Stimulated activated CD4-positive, alpha-beta T cell treated with anti-CD3 and anti-CD28 coated beads, TNF-alpha, amount 100 ng/mL, for 48 hours (primary cell): Measurements from ENCODE around the gene CACNA1C.

Experiments
- DNase-seq, 3 donors: peaks; one replicate each; pipeline ENCODE4 v3.0.0-alpha.2; 2020; ENCODE audit warnings: low read depth in 3 of 3

Gene CACNA1C

DNA sequence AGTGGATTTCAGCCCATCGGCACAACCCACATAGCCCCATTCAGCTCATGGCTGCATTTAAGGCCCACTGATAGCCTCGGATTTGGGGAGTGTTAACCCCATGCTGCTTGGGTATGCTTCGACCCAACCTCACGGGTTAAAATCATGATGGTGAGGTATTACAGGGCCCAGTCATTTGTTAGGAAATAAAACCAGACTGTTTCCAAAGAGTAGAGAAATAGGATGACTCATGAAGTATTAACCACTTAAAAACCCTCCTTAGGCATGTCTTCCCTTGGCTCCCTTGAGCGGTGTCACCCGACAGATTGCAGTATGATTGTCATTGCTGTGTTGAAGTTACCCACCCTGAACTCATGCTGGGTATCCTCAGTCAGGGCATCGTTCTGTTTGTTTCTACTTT lies 289.1 kb downstream of the CACNA1C start:
- DNase-seq: no peak

DNA sequence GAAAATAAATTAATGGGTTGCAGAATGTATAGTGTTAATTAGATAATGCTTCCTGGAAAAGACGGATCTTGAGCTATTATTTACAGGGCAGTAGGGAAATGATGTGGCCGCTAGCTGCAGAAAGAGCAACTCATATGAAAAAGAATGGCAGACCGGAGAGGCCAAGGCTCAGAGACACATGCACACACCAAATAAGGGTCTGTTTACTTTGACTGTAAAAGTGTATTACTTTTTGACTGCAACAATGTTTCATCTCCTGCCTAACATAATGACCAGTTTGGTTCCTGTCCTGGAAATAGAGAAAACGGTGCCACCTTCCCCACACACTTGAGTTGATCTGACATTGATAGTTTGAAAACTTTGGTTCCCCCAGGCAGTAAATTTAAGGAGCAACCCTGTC lies 290.9 kb downstream of the CACNA1C start:
- DNase-seq: no peak

DNA sequence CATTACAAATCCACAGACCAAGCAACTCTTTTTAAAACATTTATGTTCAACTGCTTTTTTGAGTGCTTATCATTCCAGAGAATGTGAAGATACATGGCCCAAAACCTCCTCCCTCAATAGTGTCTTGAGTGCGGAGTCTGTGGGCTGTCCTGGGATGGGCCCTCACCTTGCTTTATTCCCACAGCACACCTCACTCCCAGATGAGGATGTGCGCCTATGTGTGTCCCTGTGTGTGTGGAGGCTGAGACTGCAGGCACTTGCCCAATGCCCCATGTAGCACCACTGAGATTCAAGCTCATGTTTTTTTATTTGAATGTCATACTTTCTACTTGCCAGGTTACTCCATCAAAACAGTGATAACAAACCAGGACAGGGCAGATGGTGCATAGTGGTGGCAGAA lies 291.7 kb downstream of the CACNA1C start:
- no peak for DNase-seq

DNA sequence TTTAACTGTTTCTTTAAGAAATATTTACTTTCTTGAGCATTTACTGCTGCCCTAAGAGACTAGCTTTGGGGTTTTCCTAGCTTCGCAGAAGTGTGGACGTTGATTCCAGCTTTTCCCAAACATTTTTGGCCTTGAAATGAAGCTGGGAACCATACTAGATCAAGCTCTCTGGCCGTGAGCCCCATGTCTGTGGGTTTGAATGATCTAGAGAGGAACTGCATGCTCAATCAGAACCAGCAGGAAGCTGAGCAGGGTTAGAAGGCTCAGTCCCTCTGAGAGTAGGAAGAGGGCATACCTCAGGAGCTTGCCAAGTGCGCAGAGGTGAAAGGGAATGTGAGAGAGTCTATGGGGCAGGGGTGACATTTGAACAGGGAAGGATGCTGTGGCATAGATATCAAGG lies 292.1 kb downstream of the CACNA1C start:
- DNase-seq: no peak

DNA sequence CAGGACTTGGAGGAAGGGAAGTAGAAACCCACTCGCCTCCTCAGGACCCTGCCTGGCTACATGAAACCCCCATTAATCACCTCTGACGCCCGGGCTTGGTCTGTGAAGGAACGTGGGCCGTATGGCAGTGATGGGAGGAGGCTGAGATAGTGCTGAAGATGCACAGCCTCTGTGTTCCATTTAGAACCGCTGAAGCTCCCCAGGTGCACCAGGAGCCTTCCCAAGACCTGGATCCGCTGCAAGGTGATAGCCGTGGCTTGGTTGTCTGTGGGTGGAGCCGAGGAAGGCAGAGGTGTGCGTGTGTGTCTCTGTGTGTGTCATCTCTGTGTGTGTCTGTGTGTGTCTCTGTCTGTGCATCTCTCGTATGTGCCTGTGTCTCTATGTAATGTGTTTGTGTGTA lies 293.1 kb downstream of the CACNA1C start:
- DNase-seq: no peak

DNA sequence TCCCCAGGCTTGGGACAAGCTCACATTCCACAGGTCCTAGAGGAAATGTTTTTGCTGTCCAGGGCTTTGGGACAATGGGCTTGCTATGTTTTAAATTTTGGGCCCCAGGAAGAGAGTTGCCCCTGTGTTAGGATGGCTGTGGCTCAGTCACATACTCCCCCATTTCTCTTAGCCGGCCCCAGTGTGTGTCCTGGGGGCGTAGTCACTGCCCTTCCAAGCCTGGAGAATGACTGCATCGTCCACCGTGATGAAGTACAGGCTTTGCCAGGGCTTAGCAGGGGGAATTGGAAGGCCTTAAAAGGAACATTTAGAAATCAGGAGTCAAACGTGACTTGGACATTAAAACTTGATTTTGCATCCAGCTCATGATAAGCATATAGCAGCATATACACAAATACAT lies 293.6 kb downstream of the CACNA1C start:
- no peak for DNase-seq

DNA sequence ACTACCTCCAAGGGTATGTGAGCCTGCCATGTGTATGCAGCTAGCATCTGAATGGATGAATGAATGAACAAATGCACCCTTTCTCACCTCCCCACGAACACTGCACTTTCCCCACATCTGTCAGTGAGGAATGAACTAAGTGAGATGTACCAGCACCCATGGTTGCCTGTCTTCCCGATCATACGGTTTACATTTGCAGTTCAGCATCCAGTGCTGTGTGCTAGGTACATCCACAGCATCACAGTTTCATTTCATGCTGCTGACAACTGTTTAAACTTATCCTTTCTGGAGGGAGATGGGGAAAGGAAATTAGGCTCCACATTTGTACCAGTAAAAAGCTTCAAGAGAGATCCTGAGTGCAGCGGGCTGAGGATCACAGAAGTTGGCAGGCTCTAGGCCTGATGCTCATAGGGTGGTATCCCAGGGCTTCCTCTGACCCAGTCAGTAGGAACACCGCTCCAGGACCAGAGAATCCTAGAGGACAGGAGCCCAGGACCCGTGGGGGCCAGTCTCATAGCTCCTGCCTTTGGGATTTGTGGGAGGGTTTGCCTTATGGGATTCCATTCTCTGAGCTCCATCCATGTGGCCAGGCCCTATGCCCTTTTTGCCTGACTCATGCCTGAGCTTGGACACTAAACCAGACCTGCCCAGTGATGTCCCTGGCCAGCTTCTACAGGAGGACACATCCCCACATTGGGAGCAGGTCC lies 294.5 kb downstream of the CACNA1C start:
- DNase-seq: no peak

DNA sequence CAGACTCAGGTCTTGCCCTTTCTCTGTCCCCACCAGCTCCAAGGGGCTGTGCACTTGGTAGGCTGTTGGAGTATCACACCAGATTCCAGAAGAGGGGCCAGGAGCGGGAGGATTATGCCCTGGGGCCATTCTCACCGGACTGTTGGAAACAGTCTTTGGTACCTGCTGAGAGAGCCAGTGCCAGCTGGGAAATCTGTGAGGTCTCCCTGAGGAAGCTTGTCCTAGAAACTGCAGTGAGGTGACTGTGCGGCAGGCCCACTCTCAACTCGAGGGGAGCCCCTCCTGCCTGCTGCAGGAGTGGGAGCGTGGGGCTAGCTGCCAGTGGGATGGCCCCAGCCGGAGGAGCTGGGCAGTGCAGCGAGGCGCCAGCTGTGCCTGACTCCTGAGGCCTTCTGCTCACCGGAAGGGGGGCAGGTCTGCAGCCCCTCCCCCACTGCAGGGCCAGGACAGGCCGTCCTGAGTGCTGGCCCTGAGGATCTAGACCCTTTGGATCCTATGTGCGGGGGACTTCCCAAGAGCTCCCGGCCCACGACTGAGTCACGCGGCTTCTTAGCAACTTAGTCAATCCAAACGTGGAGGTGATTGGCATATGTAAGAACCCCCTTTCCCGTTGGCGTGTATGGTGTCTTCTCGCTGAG lies 295.2 kb downstream of the CACNA1C start:
- DNase-seq: no peak

DNA sequence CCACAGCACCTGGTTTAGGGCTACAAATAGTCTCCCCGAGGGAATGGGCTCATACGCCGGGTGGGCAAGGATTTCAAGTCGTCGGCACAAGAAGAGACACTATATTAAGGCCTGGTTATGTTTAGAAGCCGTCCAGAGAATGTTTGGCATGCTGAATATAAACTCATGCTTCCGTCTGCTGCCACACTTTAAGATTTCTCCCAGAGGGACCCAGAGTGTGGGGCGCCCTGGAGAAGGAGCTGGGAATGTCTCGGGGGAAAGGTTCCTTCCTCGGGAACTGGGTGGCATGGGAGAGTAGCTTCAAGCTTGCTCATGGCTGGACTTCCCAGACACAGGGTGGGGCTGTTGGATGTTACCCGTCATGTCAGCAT lies 295.7 kb downstream of the CACNA1C start:
- DNase-seq: no peak

DNA sequence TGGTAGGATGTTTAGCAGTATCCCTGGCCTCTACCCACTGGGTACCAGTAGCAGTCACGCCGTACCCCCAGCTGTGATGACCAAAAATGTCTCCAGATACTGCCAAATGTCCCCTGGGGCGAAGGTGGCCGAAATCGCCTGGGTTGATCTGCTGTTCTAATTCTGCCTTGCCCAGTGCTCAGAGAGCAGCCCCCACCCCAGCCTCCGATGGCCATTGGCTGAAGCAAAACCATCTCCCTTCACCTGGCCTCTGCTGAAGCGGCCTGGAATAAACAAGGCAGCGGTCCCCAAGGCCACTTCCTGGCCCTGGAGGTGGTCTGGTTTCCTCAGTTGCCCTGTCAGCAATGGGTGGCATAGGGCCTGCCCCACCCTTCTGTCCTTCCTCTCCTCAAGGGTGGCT lies 298.4 kb downstream of the CACNA1C start:
- DNase-seq: no peak

DNA sequence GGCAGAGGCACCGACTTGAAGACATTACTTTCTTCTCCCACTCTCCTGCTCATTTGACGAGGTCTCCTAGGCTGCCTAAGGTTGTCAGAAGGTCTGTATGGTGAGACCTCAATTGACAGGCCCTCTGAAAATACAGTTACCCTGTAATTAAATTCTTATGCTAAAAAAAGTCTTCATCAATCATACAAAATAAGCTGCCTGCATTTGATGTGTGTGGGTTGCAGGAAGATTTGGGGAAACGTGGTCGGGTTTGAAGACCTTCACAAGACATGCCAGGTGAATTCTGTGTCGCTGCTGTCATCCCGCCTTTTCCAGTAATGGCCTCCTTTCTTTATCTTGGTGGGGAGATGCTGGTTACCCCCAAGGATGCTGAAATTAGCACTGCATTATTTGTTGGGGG lies 299.4 kb downstream of the CACNA1C start:
- no peak for DNase-seq

DNA sequence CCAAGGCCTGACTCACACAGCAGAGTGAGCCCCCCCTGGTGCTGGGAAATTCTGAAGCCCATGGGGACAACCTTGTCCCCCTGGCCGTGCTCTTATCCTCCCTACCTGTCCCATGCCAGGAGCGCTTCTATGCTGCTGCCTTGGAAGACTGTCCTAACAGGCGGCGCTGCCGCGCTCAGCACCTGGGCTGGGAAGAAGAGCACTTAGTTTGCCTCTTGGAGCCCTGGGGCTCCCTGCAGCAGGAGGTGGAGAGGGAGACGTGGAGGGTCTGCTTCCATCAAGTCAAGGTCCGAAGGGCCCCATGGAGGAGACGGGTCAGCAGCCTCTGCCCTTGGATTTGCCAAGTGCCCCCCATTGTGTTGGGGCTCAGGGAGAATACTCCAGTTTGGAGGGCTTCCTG lies 300.5 kb downstream of the CACNA1C start:
- no peak for DNase-seq

DNA sequence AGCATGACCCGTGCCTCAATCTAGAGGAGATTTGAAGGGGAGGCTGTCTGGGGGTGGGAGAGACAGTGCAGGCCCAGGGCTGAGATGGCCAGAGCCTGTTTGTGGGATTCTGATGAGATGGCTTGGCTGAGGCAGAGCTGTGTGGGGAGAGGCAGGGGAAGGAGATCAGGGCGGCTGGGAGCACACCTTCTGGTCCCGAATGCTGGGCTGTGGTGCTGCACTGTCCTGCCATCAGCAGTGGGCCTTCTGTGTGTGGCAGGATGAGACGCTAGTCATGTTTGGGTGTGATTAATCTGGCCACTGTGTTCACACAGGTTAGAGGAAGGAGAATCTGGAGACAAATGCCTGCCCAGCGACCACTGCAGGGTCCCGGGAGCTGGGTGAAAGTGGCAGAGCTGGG lies 300.9 kb downstream of the CACNA1C start:
- no peak for DNase-seq

DNA sequence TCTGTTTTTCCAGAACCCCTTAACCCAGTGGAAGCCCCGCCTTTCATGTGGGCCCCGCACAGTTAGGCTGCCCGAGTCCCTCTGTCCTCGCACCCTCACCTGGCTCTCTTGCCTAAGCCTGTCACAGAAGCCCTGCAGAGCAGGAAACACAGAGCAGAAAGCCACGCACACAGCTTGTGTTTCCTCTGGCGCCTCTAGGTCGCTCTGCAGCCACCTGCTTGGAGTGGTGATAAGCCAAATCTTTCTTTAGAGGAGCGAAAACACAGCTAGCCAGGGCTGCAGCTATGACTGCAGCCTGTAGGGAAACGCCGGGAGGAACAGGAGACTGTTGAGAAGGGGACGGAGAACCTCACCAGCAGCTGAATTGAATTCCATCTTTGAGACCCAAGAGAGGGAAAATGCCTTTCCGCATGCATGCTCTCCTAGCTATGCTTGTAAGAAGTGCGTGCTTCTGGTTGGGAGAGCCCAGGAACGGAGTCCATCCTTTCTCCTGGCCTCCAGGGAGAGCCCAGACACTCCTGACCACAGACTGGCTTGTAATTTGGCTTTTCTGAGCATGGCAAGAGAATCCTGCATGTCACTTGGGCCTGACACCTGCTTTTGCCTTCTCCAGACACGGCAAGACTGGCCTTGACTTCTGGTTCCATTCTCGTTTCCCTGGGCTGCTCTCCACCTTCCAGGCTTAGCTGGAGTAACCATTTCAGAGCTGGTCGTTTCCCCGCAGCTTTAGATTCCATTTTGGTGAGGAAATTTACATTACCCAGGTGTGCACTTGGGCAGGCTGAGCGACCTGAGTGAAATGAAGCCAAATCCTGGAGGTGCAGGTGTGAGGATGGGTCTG lies 301.6 kb downstream of the CACNA1C start:
- no peak for DNase-seq

DNA sequence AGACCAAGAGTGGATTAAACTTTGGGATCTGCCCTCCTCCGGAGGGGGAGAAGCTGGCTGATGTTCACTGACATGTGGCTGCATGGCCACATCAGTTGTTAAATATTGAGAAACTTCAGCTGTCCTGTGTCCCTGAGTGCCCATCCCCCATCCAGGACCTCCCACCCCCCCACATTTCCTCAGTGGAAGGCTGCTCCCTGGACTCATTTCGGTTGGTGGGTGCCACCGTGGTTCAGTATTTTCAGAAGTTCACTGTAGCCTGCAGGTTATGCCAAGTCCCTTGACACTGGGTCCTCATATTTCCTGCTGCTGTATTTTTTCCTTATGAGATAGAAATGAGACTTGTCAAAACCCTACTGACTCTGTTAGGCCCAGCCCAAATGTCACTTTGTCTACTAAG lies 302.4 kb downstream of the CACNA1C start:
- DNase-seq: no peak

DNA sequence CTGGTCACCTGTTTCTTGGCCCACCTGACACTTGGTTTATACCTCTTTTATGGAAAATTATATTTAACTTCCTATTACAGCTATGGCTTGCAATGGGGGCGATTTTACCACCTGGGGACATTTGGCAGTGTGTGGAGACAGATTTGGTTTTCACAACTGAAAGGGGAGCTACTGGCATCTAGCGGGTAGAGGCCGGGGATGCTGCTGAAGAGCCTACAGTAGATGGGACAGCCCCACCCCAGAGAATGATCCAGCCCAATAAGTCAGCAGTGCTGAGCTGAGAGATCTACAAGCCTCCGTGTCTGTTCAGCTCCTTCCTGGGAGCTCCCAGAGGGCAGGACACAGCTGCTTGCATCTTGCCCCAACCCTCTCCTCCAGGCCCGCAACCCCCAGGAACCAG lies 302.8 kb downstream of the CACNA1C start:
- no peak for DNase-seq

DNA sequence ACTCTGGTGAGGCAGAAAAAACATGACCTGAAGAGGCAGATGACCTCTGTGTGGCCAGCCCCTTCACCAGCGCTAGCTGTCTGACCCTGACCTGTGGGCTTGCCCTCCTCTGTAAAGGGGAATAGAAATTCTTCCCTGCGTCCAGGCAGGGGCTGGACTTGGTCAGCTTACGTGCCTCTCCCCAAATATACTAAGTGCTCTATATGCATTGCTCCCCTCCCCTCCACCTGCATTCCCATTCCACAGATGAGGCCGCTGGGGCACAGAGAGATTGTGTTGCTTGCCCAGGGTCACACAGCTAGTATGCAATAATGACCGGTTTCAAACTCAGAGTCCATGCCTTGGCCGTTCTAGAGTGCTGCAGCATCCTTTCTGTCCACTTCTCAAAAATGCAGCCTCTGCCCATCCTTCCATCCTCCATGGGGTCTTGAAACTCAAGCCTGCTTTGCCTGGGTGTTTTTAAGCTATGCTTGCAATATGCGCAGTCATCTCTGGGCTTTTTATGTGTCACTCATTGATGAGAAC lies 303.9 kb downstream of the CACNA1C start:
- no peak for DNase-seq

DNA sequence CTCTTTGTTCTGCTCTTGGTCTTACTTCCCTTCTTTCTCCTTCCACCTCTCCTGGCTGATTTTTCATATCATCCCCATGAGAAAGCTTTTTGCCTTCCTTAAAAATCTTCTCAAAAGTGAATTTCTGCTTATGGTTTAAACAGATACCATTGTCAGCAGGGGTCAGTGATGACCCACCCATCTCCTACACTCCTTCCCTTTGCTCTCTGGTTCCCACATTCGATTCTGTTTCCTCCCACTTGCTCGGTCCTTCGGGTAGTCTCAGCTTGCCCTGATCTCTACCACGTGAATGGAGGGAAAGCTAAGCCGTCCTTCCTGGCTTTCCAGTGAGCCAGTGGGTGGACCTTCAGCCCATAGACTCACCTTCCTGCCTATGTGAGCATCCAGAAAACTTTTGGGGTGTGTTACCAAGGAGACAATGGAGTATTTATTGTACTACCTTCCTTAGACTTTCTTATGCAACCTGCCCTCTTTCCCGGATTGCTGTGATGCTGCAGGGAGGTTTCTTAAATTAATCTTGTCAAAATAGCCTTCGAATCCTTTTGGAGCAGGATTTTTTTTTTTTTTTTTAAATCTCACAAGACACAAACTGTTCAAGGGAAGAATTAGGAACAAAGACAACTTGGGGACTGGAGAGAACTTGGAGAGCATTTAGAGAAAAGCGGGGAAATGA lies 306.3 kb downstream of the CACNA1C start:
- DNase-seq: no peak

DNA sequence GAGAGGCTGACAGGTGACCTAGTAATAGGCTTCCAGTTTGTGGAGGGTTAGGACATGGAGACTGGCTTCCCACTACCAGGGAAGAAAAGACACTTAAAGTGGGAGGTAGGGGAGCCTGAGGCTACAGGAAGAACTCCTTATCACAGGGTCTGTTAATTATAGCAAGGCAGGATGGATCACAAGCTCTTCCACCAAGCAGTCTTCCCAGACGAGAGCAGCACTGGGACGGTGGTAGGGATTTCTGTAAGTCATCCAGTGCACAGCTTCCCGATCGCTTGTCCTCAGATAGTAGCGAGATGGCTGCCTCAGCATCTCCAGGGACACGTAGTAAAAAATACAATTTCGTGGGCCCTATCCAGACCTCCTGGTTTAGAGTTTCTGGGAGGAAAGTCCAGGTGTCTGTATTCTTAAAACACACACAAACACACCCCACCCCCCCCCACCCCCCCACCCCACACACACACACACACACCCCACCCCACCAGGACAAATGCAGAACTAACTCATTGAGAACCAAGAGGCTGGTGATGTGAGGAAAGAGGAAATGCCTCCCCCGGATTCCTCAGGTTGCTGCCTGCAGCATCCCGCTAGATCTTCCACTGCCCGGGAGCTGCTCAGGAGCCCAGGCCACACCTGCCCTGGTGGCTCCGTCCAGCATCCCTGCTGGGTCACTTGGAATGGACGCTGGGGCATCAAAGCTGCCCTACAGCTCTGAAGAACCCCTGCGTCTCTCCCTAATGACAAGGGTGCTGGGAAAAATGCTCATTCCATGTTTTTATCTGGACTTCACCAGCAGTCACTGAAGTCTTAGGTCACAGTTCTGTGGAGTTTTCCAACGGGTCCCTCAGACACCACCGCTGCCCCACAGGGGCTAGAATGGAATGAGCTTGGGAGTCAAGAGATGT lies 307.2 kb downstream of the CACNA1C start:
- no peak for DNase-seq

DNA sequence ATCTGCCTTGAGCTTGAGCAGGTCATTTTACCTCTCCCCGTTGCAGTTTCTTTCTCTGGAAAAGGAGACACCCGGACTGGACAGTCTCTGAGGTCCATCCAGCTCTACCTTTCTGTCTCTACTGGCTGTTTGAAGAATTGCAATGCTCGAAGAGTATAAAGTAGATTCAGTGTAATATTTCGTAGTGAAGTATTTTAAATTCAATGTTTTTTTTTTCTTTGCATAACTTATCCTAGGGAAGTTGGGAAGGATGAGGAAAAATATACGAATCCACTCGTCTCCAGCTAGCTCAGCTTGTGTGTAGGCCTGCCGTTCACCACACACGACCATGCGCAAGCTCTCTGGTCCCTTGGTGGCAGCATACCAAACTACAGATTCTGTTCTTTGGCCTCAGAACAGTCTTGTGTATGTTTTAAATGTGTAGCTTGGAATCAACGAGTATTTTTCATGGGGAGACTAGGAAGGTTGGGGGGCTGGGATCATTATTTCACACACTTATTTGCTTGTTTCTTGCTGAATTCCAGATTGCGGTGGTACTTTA lies 307.9 kb downstream of the CACNA1C start:
- no peak for DNase-seq
